HG03139 (cell line): Measurements from ENCODE around the gene TNFRSF1B.

ENCODE experiments used
- ATAC-seq: cut with Tn5 transposase; IDR thresholded peaks from one replicate; pipeline ENCODE4 v1.9.1; 2021; ENCODE audit not compliant: unreplicated experiment

The TNFRSF1B gene

GRCh38 chr1:12174924-12175810, 8.4 kb downstream of the TNFRSF1B start:
- ATAC-seq = no peak

DNA sequence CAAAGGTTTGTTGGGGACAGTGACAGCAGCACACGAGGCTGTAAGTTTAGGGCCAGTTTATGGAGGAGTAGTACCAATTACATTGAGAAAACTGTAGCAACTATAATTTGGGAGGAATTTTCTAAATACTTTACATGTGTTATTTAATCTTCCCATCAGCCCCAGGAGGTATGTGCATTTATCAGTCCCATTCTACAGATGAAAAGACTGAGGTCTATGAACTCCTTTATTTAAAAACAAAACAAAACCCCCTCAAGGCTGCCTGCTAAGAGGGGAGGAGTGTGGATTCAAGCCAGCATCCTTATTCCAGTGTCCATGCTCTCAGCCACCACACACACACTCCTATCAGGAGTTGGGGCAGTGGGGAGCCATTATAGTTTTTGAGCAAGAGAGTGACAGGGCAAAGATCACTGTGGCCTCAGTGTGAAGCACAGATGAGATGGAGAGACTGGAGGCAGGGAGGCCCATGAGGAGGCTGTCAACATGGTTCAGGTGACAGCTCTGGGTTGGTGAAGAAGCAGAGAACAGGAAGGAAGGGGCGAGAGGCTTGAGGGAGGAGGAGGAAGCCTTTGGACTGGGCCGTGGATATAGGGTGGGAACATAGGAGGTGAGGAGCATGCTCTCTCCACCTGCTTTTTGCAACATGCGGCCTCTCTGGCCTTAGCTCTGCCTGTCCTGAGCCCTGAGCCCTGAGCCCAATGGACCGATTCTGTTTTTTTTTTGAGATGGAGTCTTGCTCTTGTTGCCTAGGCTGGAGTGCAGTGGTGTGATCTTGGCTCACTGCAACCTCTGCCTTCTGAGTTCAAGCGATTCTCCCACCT, 9.7 kb downstream of the TNFRSF1B start:
- ATAC-seq = no peak

GRCh38 chr1:12177156-12177998, 10.6 kb downstream of the TNFRSF1B start:
- ATAC-seq = no peak

DNA sequence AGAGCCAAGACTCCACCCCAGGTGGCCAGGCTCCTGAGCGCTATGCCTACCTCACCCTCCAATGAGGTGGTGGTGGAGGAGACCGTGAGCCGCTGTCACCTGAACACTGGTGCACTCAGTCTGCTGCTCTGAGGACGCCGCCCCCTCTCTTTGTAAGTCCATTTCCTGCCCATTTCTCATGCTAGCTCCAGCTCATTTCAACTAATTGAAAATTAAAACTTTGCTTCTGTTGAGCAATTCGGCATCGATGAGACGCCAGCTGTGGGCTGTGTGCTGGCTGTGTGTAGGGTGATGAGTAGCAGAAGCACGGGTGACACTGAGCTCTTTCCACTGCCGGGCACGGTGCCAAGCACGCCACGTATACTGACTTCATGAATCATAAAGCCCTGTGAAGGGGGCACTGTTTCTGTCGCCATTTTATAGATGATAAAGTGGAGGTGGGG, 11.2 kb downstream of the TNFRSF1B start:
- no peak for ATAC-seq

DNA sequence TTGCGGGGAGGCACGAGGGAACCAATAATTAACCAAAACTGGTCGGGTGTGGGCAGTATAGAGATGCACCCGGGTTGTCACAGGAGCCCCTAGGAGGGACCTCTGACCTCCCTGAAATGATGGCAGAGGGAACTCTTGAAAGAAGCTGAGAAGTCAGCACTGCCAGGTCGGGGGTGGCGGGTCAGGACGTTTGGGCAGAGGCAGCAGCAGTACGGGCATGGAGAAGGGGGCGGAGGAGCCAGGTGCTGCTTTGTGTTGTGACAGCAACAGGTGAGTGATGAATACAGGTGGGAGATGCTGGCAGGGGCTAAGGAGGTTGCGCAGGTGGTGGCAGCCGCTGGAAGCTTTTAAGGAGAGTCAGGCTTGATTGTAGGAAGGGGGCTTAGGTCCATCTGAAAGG, 11.7 kb downstream of the TNFRSF1B start:
- ATAC-seq = no peak

DNA sequence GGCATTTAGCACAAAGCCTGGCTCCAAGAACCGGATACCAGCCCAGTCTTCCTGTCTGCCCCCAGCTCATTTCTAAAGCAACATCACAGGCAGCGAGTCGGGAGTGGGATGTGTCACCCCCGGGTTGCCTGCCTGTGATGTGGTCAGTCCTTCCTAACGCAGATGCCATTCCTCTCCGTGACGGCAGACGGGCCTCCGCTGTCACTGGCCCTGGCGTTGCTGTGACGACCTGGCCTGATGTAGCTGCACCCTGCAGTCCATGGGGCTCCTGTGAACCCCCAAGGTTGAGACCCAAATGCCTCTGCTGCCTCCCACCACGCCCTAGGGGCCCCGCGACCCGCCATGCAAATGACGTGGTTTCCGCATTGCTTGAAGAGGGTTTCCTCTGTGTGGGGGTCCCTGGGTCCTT, 12.3 kb downstream of the TNFRSF1B start:
- ATAC-seq = no peak

GRCh38 chr1:12179676-12180075, 12.9 kb downstream of the TNFRSF1B start:
- no peak for ATAC-seq

GRCh38 chr1:12180315-12180714, 13.5 kb downstream of the TNFRSF1B start:
- no peak for ATAC-seq

DNA sequence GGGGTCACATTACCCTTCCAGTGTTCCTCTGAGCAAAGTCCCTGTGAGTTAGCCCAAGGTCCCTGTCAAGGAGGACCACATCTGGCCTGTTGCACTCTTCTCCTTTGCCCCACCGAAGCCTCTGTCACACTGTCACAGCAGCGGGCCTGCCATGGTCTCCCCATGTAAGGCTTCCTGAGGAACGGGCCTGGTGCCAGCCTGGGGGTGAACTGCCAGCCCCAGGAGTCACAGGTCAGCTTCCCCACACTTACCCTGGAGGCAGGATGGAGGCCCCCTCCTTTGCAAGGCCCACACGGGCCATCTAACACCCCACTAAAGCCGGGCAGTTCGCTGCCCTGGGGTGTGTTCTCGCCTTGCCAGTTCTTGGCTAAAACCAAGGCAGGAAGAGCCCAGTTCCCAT, 14.1 kb downstream of the TNFRSF1B start:
- ATAC-seq = no peak

DNA sequence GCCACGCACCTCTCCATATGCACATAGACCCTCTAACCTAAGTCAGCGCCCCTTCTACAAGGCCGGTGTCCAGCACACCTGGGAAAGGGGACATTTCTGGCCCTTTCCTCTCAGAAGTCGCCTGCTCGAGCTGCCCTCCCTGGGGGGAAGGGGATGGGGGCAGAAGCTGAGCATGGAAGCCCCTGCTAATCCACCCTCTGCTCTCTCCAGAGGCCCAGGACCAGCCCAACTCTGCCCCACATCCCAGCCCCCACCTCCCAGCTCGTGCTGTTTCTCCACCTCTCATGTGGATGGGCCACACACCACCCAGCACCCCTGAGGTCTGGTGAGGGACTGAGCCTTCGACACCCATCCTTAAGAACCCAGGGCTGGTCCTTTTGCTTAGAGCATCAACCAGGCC, 14.8 kb downstream of the TNFRSF1B start:
- no peak for ATAC-seq

- ATAC-seq = no peak
These were observed 15.7 kb downstream of the TNFRSF1B start for GRCh38 chr1:12182410-12182984.

DNA sequence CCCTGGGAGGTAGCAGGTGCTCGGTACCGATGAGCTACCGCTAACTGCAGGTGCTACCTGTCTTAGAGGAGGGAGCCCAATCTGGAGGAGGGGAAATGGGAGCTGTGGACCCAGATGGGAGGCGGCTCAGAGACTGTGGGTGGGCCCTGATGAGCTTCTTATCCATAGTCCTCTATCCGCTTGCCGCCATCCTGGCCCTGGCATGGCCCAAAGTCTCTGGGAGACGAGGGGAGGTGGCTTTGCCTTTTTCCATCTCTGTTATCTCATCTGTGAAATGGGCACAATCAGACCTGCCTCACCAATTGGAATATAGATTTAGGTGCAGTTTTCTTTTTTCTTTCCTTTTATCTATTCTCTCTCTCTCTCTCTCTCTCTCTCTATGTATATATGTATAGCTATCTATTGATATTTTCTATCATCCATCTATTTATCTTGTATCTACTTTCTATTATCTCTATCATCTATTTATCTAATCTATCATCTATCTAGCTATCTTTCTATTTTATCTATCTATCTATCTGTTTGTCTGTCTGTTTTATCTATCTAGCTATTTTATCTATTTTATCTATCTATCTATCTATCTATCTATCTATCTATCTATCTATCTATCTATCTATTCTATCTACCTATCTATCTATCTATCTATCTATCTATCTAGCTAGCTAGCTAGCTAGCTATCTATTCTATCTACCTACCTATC, 16.5 kb downstream of the TNFRSF1B start:
- ATAC-seq = no peak

- no peak for ATAC-seq
These were observed 17.4 kb downstream of the TNFRSF1B start for GRCh38 chr1:12184008-12184681.

DNA sequence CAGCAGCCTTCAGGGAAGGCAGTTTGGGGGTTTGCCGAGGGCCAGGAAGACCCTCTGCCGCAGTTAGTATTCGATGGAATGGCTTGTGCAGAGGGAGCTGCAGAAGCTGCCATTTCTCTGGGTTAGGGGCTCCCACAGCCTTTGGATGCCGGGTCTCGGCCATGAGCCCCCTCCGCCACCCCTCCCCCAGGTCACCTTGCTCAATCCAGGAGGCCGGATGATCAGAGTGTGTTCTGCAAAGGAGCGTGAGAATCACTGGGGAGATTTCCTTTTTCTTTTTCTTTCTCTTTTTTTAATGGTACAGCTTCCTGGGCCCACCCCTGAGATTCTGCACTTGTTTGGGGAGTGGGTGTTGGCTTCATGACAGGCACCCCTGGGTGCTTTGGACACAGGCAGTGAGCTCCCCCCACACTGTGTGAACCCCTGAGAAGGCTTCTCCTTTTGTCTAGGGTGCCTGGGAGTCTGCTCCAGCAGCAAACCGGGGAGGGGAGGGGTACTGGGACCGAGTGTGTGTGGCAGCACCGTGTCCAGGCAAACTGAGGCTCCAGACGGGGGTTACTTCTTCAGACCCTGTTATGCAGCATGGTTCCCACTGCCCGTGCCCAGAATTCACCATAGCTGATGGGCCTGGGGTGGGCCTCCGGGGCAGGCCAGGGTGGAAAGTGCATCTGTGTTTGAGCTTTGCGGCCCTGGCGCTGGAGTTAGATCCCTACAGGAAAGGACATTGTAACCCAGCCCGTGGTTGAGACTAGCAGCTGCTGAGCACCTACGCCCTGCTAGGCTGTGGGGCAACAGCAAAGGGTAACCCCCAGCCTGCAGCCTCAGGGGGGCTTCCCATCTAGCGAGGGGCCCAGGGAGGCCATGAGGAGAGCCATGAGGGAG, 18.5 kb downstream of the TNFRSF1B start:
- ATAC-seq = no peak

- no peak for ATAC-seq
These were observed 19.3 kb downstream of the TNFRSF1B start for GRCh38 chr1:12185918-12186678.

DNA sequence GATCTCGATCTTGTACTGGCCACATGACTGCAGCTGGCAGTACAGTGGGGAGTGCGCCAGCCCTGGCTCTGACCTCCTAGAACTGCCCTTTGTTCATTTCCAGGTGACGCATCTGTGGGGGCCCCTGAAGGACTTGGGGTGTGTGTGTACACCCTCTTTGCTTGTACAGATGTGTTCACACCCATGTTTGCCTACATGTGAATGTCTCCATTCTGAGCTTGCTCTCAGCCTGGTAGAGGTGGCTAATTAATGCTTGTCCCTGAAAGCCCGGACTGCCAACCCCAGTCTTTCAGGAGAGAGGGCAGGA, 19.8 kb downstream of the TNFRSF1B start:
- ATAC-seq = no peak

DNA sequence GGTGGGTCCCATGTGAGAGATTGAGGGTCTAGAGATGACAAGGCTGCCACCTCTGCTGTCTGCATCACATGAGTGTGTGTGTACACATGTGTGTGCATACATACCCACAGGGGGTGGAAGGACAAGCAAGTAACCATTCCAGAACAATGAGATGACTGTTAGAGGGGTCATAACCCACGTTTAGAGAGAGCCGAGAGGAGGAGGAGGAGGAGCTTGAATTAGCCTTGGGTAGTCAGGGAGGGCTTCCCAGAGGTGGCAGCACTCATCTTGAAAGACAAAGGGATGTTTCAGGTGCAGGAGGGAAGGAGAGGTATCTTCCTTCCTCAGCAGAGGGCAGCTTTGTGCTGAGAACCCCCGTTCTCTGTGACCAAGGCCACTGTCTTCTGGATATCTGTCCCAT, 21.3 kb downstream of the TNFRSF1B start:
- no peak for ATAC-seq
